ENCODE measurements around the gene RAB3IL1. TPM values are rescaled to one million over a fixed set of nuclear protein-coding genes. Genes with fewer than 3 reads are reported as not detected.

RAB3IL1 gene
- total and polyA plus RNA-seq, 2 of the 13 experiments (the other 11 are each of a cell fraction or from before 2014, with no cell fraction given), result 1.2 to 2.0 TPM

- TF ChIP-seq, protein P1, sequence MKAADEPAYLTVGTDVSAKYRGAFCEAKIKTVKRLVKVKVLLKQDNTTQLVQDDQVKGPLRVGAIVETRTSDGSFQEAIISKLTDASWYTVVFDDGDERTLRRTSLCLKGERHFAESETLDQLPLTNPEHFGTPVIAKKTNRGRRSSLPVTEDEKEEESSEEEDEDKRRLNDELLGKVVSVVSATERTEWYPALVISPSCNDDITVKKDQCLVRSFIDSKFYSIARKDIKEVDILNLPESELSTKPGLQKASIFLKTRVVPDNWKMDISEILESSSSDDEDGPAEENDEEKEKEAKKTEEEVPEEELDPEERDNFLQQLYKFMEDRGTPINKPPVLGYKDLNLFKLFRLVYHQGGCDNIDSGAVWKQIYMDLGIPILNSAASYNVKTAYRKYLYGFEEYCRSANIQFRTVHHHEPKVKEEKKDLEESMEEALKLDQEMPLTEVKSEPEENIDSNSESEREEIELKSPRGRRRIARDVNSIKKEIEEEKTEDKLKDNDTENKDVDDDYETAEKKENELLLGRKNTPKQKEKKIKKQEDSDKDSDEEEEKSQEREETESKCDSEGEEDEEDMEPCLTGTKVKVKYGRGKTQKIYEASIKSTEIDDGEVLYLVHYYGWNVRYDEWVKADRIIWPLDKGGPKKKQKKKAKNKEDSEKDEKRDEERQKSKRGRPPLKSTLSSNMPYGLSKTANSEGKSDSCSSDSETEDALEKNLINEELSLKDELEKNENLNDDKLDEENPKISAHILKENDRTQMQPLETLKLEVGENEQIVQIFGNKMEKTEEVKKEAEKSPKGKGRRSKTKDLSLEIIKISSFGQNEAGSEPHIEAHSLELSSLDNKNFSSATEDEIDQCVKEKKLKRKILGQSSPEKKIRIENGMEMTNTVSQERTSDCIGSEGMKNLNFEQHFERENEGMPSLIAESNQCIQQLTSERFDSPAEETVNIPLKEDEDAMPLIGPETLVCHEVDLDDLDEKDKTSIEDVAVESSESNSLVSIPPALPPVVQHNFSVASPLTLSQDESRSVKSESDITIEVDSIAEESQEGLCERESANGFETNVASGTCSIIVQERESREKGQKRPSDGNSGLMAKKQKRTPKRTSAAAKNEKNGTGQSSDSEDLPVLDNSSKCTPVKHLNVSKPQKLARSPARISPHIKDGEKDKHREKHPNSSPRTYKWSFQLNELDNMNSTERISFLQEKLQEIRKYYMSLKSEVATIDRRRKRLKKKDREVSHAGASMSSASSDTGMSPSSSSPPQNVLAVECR (CRISPR knock-in tag; IDR thresholded peaks at IDR 0.05; ENCODE audit: borderline replicate concordance), result no peak
- TF ChIP-seq RCOR2 (CRISPR knock-in tag; IDR thresholded peaks at IDR 0.05) (no peak), ZNF205 (CRISPR knock-in tag; IDR thresholded peaks at IDR 0.05) (no peak), FOSL2 (CRISPR knock-in tag; IDR thresholded peaks at IDR 0.05) (0 out of 2 replicates have a peak, but pooled peaks have one; percentile 14), POLR2AphosphoS2 (IDR thresholded peaks at IDR 0.05; ENCODE audit: low read depth, low read length) (peak; percentile 93; the same call in 1 of the 2 replicates), ZBTB8A (CRISPR knock-in tag; IDR thresholded peaks at IDR 0.05; ENCODE audit: borderline replicate concordance, low read depth) (no peak), ZNF264 (CRISPR knock-in tag; IDR thresholded peaks at IDR 0.05) (no peak), ELF3 (CRISPR knock-in tag; IDR thresholded peaks at IDR 0.05) (no peak), ZNF792 (CRISPR knock-in tag; IDR thresholded peaks at IDR 0.05) (no peak), THAP11 (CRISPR knock-in tag; IDR thresholded peaks at IDR 0.05) (0 out of 2 replicates have a peak, but pooled peaks have one; percentile 9), NCOR1 (IDR thresholded peaks at IDR 0.05; ENCODE audit: borderline replicate concordance, low read length) (no peak), LCORL (IDR thresholded peaks at IDR 0.05) (no peak), LCORL (CRISPR knock-in tag; IDR thresholded peaks at IDR 0.05) (0 out of 2 replicates have a peak, but pooled peaks have one; percentile 58), ARNTL (CRISPR knock-in tag; IDR thresholded peaks at IDR 0.05) (no peak), SSRP1 (CRISPR knock-in tag; IDR thresholded peaks at IDR 0.05) (peak; percentile 82; the same call in 1 of the 2 replicates), ZBTB43 (CRISPR knock-in tag; conservative IDR thresholded peaks at IDR 0.05) (no peak), RBM22 (optimal IDR thresholded peaks at IDR 0.05; ENCODE audit: low read length) (peak; percentile 90), ZSCAN31 (CRISPR knock-in tag; IDR thresholded peaks at IDR 0.05; ENCODE audit: low read depth) (no peak), CHD2 (IDR thresholded peaks at IDR 0.05; ENCODE audit: low read depth, low read length) (peak; percentile 9; the same call in 1 of the 2 replicates), ZNF580 (CRISPR knock-in tag; IDR thresholded peaks at IDR 0.05; ENCODE audit: borderline replicate concordance, low read depth) (0 out of 2 replicates have a peak, but pooled peaks have one; percentile 25), SAP130 (CRISPR knock-in tag; IDR thresholded peaks at IDR 0.05; ENCODE audit: low read depth) (no peak; the same call in 1 of the 2 replicates), POLR2AphosphoS5 (IDR thresholded peaks at IDR 0.05; ENCODE audit: low read depth, low read length) (peak; percentile 86)
- TF ChIP-seq, protein P2, sequence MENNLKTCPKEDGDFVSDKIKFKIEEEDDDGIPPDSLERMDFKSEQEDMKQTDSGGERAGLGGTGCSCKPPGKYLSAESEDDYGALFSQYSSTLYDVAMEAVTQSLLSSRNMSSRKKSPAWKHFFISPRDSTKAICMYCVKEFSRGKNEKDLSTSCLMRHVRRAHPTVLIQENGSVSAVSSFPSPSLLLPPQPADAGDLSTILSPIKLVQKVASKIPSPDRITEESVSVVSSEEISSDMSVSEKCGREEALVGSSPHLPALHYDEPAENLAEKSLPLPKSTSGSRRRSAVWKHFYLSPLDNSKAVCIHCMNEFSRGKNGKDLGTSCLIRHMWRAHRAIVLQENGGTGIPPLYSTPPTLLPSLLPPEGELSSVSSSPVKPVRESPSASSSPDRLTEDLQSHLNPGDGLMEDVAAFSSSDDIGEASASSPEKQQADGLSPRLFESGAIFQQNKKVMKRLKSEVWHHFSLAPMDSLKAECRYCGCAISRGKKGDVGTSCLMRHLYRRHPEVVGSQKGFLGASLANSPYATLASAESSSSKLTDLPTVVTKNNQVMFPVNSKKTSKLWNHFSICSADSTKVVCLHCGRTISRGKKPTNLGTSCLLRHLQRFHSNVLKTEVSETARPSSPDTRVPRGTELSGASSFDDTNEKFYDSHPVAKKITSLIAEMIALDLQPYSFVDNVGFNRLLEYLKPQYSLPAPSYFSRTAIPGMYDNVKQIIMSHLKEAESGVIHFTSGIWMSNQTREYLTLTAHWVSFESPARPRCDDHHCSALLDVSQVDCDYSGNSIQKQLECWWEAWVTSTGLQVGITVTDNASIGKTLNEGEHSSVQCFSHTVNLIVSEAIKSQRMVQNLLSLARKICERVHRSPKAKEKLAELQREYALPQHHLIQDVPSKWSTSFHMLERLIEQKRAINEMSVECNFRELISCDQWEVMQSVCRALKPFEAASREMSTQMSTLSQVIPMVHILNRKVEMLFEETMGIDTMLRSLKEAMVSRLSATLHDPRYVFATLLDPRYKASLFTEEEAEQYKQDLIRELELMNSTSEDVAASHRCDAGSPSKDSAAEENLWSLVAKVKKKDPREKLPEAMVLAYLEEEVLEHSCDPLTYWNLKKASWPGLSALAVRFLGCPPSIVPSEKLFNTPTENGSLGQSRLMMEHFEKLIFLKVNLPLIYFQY (CRISPR knock-in tag; IDR thresholded peaks at IDR 0.05; ENCODE audit: borderline replicate concordance), result no peak
These were observed 46.8 kb upstream of the RAB3IL1 start (continued) for GRCh38 chr11:61964058-61964665.
